Parathyroid adenoma (tissue), 2 donors: ENCODE results near the gene RAP1A.

ENCODE experiments used
- H2AFZ ChIP-seq: fragments of 300-600 bp; sonication (generic); one replicate; pipeline ENCODE4 v1.7.0; 2017; ENCODE audit warnings: antibody characterized with exemption, mild to moderate bottlenecking
- H3K27ac ChIP-seq: fragments of 300-600 bp; sonication (generic); one replicate; pipeline ENCODE4 v1.7.0; 2017
- H3K27me3 ChIP-seq: fragments of 300-600 bp; sonication (generic); one replicate; pipeline ENCODE4 v1.7.0; 2017; ENCODE audit warnings: low read length; ENCODE audit not compliant: control insufficient read depth, insufficient read depth
- H3K36me3 ChIP-seq: fragments of 300-600 bp; sonication (generic); one replicate; pipeline ENCODE4 v1.7.0; 2017; ENCODE audit warnings: low read length; ENCODE audit not compliant: control insufficient read depth, insufficient read depth
- H3K4me1 ChIP-seq: fragments of 300-600 bp; sonication (generic); one replicate; pipeline ENCODE4 v1.7.0; 2017; ENCODE audit warnings: control low read depth
- H3K4me2 ChIP-seq: fragments of 300-600 bp; sonication (generic); one replicate; pipeline ENCODE4 v1.7.0; 2017; ENCODE audit warnings: low read length
- H3K4me3 ChIP-seq: fragments of 300-600 bp; sonication (generic); one replicate; pipeline ENCODE4 v1.7.0; 2017; ENCODE audit warnings: low read depth, low read length
- H3K79me2 ChIP-seq: fragments of 300-600 bp; sonication (generic); one replicate; pipeline ENCODE4 v1.7.0; 2017; ENCODE audit warnings: control low read depth
- H3K9ac ChIP-seq: fragments of 300-600 bp; sonication (generic); one replicate; pipeline ENCODE4 v1.7.0; 2017; ENCODE audit warnings: mild to moderate bottlenecking
- H3K9me3 ChIP-seq: fragments of 300-600 bp; sonication (generic); one replicate; pipeline ENCODE4 v1.7.0; 2017; ENCODE audit warnings: low read length; ENCODE audit not compliant: control insufficient read depth
- CTCF ChIP-seq: fragments of 300-600 bp; sonication (generic); IDR thresholded peaks from one replicate; pipeline ENCODE4 v1.7.0; 2017; ENCODE audit warnings: antibody characterized with exemption, mild to moderate bottlenecking
- donor health status: primary hyperparathyroidism.

Gene RAP1A

GRCh38 chr1:111621050-111621449 lies 1.5 kb downstream of the RAP1A start:
- no peak overlapping the region for H3K9ac ChIP-seq
- H3K4me1 ChIP-seq, result peaks cover 5% of the 10 kb centered on the region
- no peak overlapping the region for H2AFZ ChIP-seq
- H3K27me3 ChIP-seq, result no peaks in the 10 kb centered on the region
- H3K79me2 ChIP-seq, result peaks cover 24% of the 10 kb centered on the region
- H3K4me3 ChIP-seq, result peak overlapping the region; percentile 87
- no peak for TF ChIP-seq CTCF
- no peaks in the 10 kb centered on the region for H3K9me3 ChIP-seq
- H3K36me3 ChIP-seq, result no peaks in the 10 kb centered on the region
- peak overlapping the region; percentile 94 for H3K4me2 ChIP-seq
- H3K27ac ChIP-seq, result peak overlapping the region; percentile 81

GRCh38 chr1:111622166-111622565 lies 2.6 kb downstream of the RAP1A start:
- Histone ChIP-seq H3K79me2 (peaks cover 25% of the 10 kb centered on the region), H3K9me3 (no peaks in the 10 kb centered on the region), H3K9ac (no peak overlapping the region), H2AFZ (no peak overlapping the region), H3K27me3 (no peaks in the 10 kb centered on the region), H3K27ac (no peak overlapping the region), H3K4me1 (peaks cover 5% of the 10 kb centered on the region), H3K4me2 (peak overlapping the region; percentile 94), H3K4me3 (no peak overlapping the region), H3K36me3 (no peaks in the 10 kb centered on the region)
- TF ChIP-seq CTCF, result no peak

- no peak for TF ChIP-seq CTCF
- Histone ChIP-seq H3K9me3 (no peaks in the 10 kb centered on the region), H3K27me3 (no peaks in the 10 kb centered on the region), H3K79me2 (peaks cover 29% of the 10 kb centered on the region), H3K27ac (no peak overlapping the region), H3K4me2 (no peak overlapping the region), H3K36me3 (no peaks in the 10 kb centered on the region), H3K4me1 (peaks cover 7% of the 10 kb centered on the region), H2AFZ (no peak overlapping the region), H3K4me3 (peak overlapping the region; percentile 2), H3K9ac (no peak overlapping the region)
These were observed 4.8 kb downstream of the RAP1A start for GRCh38 chr1:111624382-111624781.

- no peak overlapping the region for H3K27ac ChIP-seq
- no peak for TF ChIP-seq CTCF
- H3K4me2 ChIP-seq, result no peak overlapping the region
- peaks cover 29% of the 10 kb centered on the region for H3K79me2 ChIP-seq
- H3K36me3 ChIP-seq, result no peaks in the 10 kb centered on the region
- no peaks in the 10 kb centered on the region for H3K27me3 ChIP-seq
- no peak overlapping the region for H3K4me3 ChIP-seq
- H3K9ac ChIP-seq, result no peak overlapping the region
- H3K9me3 ChIP-seq, result no peaks in the 10 kb centered on the region
- H2AFZ ChIP-seq, result no peak overlapping the region
- H3K4me1 ChIP-seq, result peaks cover 11% of the 10 kb centered on the region
These were observed 5.7 kb downstream of the RAP1A start for GRCh38 chr1:111625276-111625675.

- no peak overlapping the region for H3K9ac ChIP-seq
- no peak for TF ChIP-seq CTCF
- no peak overlapping the region for H3K4me3 ChIP-seq
- no peak overlapping the region for H3K4me2 ChIP-seq
- no peak overlapping the region for H2AFZ ChIP-seq
- H3K79me2 ChIP-seq, result peaks cover 27% of the 10 kb centered on the region
- H3K27ac ChIP-seq, result no peak overlapping the region
- H3K4me1 ChIP-seq, result peaks cover 11% of the 10 kb centered on the region
- H3K9me3 ChIP-seq, result no peaks in the 10 kb centered on the region
- H3K27me3 ChIP-seq, result no peaks in the 10 kb centered on the region
- no peaks in the 10 kb centered on the region for H3K36me3 ChIP-seq
These were observed 8.6 kb downstream of the RAP1A start for GRCh38 chr1:111628153-111628552.
